GM18868 (cell line): ENCODE measurements around the gene NIN.
A peak's percentile ranks its signal among the peaks of the same experiment; 100 is the strongest.

Source experiments
- ATAC-seq: cut with Tn5 transposase; IDR thresholded peaks from one replicate; pipeline ENCODE4 v1.9.1; 2021; ENCODE audit warnings: mild to moderate bottlenecking, moderate library complexity; ENCODE audit not compliant: unreplicated experiment

NIN gene

DNA sequence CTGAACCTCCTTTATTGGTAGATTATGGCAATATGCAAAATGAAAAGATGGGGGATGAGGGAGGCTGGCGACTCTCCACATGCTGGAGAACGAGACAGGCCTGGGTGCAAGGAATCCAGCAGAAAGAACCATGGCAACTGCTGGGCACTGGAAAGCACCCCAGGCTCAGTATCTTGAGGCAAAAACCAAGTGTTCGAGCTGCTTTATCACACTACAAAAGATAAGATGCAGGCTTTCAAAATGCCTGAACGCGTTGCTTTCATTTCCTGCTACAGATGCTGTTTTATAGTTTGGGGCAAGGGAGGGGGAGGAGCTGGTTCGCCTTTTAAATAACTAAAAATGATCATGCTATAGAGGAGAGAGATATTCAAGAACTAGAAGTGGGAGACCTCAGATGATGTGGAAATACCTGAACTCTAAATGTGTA, 38.9 kb downstream of the NIN start:
- ATAC-seq: no peak

DNA sequence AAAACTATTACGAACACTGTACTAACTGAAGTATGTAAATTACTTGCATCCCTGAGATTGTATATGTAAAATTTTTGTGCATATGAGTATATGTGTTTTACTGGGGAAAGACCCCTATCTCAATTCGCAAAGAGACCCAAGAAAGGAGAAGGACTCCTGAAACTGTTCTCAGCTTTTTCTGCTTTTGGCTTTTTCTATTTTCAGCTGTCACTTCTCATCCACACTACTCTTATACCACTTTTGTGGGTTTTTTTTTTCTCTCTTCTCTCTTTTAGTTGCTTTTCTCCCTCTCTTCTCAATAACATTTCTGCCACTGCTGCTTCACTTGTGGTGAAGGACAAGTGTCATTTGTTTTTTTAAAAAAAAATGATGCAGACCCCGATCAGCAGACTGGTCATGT, 39.8 kb downstream of the NIN start:
- ATAC-seq: peak; percentile 22

DNA sequence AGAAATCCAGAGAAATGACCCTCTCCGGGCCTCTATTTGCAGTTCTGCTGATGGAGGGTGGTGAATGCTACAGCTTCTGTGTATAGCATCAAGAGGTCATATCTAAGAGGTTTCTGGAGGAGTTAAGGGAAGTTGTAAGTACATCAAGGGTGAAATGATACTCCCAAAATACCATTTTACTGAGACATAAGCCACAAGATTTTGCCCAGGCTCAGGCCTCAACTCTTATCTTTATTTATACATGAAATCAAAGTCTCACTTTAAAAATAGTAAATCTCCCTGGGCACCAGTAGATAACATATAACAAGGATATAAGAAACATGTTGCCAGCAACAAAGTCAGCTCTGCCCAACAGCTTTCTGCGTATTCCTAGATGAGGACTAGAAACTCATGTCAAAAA, 40.4 kb downstream of the NIN start:
- ATAC-seq: peak; percentile 18

DNA sequence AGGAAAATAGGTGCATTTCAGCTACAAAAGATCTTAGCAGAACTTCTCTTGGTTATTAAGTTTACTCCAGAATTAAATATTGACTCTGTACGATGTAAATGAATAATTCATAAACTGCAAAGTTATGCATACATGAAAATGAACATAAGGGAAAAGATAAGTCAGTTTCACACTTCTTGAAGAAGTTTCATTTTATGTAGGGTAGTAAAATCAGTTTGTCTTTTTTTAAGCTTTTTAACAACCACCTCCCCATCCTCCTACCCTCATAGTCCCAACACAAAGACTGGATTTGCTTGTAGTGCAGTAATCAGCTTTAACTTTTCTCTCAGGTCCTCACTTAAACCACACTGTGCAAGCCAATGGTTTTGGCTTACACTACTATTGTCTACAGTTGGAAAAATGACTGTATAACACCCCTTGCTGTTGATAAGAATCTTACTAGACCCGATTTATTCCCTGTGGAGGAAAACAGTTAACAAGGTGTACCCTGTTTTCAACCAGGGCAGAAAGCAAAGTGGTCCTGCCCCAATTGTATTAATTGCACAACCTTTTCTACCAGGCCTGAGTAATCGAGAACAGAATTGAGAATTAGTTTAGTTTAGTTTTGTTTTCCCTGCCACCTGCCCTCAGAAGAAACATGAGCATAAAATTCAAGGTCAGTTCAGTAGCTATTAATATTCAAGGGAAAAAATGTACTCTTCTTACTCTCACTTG, 44.1 kb downstream of the NIN start:
- ATAC-seq: no peak

DNA sequence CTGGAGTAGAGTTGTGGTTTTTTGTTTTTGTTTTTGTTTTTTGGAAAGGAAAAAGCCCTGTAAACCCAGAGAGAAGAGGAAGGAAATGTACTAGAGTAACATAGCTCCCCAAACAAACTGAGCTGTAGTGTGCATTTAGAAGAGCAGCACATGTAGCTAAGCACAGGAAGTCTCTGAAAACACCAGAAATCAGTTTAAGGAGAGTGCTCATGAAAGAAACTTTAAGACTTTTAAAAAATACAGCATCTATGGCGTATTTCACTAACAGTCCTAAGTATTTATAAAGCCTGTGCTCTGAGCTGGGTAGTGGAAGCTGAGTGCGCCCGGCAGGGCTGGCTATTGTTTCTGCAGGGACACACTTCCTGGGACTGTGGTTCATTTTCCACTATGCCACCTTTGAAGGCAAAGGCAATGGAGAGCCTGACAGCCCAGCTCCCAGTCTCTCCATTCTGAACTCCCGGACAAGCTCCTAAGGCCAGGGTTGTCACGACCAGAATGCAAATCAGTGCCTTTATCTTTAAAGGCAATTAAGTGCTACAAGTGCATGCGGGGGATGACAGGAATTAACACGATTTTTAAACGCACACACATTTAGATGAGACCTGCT, 45.4 kb downstream of the NIN start:
- no peak for ATAC-seq

DNA sequence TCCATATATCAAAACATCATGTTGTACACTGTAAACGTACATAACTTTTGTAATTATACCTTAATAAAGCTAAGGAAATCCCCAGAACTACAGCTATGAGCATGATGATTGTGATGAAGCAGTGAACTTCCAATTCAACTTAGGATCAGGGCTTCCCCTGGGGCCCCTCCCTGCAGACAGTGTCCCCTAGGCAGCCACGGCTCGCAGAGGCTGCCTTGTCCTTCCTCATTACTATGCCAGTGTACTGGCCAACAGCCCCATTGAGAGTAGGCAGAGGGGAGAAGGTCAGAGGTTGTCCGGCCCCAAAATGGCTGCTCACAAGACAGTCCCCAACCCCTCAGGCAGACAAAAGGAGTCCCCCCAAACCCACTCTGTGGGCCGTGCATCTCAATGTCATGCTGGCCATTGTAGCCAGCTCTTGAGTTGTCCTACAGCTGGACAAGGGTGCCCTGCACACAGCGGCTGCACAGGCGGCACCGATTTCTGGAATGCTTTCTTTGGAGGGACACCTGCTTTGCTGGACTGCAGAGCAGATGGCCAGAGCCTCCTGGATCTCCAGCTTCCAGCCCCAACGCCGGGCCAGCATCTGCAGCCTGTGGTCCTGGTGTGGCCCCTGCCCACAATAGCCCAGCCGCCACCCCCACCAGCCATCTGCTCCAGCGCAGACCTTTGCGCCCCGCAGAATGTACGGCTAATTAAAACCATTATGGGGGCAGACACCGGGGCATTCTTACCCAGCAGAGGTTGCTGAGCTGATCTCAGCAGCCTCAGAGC, 46.1 kb downstream of the NIN start:
- peak; percentile 52 for ATAC-seq

DNA sequence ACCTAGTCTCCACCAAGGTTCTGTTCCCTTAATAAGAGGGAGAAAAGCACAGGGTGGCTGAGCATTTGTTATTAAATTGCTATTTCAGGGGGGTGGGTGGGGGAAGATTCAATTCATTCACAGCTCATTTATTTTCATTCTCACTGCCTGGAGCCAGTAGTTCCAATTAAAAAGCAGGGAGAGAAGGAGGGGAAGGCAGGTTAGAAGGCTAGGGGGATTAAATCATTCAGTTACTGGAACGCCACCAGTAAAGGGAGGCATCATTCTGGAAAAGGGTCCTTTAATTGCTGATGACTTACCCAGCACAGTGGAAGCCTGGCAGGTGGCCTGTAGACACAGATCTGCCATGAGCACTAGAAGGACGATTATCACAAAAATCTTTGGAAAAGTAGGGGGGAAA, 47.4 kb downstream of the NIN start:
- ATAC-seq: no peak

DNA sequence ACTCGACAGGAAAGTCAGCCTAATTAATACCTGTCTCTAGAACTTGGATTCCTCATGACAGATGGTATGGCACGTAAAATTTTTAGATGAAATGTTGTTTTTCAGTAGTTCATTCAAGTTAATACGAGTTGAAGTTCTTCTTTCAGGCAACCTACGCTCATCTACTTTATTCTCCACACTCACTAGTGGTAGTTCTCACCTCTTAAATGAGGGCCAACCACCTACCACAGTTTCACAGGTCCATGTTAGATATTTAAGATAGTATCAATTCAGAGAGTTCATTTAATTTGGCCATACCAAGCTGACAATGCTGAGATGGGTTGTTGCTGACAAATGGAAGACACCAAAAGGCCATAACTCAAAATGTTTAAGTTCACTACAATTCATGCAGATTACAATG, 50.6 kb downstream of the NIN start:
- no peak for ATAC-seq

DNA sequence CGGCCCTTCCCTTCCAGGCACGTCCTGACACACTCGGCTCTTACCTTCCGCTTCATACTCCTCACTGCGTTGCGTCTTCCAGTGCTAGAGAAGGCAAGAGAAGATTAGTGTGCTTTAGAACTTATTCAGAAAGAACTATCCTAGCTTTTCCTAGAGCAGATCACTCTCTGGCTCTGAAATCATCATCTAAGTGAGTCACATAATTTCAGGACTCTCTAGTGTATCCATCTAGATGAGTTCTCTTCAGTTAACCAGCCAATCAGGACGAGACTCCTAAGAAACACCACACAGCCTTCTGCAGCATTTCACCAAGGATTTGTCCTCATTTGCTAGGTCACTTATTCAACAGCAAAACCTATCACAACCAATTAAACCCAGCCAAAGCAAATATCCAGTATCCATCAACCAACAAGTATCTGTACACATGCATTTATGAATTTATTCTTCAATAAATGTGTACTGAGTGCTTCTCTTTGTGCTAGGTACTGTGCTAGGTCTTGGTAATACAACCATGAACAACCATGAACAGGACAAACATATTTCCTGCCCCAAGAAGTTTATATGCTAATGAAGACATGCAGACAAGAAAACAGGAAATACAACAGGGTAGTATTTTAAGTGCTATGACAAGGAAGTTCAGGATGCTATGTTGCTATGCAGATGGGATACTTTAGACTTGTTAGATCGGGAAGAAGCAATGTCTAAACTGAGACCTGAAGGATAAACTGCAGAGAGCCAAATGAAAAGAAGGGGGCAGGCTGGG, 52.1 kb downstream of the NIN start:
- no peak for ATAC-seq

DNA sequence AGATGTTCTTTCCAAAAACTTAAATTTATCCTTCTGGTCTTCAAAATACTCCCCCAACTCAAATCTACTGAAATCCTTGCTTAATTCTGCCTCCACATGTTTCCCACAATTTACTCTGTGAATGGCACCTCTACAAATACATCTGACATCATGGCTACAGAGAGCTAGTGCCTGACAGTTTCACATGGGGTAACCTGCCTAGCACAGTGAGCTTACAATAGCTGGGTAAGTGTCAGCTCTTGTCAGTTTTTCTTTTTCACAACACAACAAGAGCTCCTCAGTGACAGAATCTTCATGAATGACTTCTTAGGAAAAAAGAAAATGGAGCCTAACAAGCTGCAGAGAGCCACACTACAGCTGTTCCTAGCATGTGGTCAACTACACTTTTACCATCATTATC, 54.4 kb downstream of the NIN start:
- no peak for ATAC-seq

DNA sequence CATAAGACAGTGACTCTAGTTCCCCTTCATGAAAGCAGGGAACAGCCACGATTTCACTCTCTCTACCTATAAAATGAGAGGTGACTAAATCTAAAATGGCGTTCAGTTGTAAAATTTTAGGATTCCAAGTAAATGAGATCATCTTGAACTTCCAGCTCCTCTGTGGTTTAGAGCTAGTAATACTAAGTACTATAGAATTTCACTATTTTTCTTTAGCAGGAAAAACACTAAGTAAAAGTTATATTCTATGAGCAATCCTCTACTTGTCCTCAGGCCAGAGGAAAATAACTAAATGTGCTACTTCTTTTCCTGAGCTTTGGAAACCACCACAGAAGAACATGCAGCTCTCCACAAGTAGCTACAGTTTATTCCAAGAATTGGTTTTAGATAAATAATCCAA, 55.6 kb downstream of the NIN start:
- ATAC-seq: no peak

DNA sequence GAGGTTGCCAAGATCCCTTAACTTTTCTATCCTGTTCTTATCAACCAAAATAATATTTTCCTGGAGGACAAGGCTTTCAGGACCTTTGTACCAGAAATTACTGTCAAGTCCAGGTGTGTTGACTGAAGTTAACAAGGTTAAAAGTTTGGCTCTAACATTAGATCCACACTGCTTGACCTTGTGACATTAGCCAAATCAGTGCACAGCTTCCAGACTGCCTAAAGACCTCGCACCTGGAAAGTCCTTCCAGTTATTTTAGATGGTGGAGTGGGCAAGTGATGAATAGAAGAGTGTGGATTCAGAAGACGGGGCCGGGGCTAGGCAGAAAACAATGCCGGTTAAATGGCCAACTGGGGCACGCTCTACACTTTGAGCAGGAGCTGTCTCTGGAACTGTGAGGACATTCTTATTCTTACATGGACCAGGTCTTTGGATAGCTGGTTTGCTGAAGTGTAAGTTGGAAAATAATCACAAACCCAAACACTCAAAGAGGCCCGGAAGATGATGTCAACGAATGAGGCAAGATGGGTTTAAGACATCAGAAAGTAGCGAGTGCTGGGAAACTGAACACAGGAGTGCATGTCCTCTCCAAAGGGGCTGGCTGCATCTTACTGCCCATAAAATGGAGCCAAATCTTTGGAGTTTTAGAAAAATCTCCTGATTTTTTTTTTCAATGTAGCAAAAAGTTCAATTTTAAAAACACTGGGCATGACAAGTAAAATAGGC, 56.3 kb downstream of the NIN start:
- ATAC-seq: no peak

DNA sequence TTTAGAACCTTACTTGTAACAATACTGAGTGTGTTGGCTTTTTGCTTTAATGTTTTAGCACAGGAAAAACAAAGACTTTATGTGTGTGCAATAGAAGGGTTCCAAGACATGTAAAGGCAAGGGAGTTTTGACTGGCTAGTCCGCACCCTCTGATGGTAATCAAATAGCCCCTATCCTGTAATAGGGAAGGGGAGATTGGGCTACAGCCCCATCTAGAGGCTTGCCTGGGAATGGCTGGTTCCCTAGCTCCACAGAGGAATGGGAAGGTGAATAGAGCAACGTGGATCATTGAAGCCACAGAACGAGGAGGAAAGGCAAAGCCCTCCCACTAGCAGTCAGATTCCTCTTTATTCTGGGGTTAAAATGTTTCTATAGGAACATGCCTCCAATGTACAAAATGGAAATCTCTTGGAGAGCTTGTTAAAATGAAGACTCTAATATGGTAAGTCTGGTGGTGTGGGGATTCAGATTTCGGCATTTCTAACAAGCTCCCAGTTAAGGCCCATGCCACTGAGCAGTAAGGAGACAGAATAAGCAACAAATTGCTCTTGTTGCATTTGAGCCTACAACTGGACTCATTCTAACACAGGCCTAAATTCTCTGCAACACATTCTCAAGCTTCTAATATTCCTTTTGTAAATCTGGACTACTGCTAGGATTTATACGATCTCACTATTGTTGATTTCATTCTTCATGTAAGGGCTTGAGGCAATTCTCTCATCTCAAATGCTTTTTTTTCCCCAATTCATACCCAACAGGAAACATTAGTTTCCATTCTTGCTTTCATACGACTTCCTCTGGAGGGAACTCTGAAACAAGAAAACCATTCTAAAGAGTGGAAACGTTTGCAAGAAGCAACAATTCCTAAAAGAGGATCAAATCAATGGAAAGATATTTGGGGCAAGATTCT, 57.1 kb downstream of the NIN start:
- no peak for ATAC-seq

DNA sequence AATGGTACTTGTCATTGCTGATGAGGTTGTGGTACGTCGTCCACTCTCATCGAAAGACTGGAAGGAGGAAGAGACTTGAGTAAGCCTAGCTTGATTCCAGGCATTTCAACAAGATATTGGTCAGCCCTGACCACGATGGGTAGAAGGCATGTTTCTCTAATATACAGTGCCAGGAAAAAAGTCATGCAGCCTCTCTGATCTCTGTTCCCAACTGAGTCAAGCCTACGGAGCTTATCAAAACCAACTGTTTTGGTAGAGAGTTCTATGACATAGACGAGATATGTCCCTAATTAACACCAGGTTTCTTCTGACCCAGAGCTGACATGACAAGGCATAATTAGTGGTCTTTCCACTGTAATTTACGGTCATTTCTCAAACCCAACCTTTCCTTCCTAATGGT, 58.5 kb downstream of the NIN start:
- ATAC-seq: no peak

DNA sequence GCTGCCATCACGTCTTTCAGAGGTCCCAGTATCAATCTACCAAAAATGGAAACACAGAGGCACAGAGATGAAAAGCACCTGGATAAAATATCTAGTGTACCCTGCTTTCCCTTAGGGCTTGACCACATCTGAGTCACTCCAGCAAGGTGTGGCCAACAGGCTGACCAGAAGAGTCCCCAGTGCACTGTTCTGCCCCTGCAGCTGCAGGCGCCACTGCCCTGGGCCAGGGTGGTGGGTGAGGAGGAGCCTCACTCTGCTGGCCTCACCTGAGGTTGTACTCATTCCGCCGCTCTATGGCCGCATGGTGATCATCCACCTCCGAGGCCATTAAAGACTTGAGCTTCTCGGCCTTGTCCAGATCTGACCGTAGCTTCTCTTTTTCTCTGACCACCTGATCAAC, 60.4 kb downstream of the NIN start:
- ATAC-seq: no peak

DNA sequence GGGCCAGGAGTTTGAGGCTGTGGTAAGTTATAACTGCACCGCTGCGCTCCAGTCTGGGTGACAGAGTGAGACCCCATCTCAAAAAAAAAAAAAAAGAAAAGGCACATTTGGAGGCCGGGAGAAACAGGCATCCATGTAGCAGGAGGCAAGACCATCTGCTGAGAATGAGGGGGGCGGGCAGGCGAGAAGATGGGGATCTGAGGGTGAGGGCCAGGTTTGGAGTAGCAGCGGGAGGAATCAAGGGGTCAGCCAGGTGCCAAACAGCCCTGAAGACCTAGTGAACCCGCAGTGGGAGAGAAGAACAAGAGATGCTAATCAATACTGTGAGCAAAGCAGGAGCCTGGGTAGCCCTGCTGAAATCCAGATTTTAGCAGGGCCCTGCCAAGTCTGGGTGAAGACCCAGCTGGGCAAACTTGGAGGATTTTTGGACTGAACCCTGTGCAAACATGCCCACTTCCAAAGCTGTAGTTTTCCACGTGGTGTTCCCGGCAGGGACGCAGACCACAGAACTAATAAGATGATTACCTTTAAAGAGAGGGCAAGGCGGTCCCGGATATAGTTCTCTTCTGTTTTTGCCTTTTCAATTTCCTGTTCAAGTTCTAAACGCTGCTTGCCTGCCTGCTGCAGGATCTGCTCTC, 61.0 kb downstream of the NIN start:
- no peak for ATAC-seq

DNA sequence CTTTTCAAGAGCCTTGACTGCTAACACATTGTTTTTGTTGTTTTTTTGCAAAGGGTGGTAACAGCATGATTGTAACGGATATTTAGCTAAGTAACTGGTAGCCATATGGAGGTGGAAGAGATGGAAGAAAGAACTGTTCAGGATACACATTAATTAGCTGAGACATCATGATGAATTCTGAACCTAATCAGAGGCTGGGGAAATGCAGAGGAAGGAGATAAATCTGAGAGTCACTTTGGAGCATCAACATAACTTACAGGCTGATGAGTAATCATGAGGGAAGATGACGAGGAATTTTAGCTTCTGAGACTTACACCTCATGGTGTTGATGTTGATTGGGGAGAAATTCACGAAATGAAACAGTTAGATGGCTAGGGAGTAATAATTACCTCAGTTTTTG, 62.3 kb downstream of the NIN start:
- ATAC-seq: no peak

DNA sequence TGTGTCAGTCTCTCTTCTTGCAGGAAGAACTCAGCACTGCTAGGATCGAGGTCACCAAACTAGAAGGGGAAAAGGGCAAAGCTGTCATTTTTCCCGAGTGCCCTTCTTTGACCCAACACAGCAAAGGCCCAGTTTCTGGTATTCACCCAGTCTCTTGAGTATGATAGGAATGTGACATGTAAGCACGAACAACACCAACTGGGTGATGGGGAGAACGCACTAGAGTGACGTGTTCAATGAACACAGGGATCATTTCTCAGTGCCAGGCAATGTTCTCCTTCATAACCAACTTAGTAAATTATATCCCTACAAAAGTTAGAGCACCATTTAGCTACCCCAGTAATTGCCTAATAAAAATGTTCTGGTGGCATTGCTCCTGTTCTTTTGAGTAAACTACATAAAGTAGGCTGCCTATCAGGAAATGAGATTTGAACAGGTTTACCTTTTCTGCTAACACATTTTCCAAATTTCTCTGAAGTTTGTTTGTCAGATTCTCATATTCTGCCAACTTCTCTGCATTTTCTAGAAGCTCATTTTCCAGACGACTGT, 64.5 kb downstream of the NIN start:
- ATAC-seq: no peak

DNA sequence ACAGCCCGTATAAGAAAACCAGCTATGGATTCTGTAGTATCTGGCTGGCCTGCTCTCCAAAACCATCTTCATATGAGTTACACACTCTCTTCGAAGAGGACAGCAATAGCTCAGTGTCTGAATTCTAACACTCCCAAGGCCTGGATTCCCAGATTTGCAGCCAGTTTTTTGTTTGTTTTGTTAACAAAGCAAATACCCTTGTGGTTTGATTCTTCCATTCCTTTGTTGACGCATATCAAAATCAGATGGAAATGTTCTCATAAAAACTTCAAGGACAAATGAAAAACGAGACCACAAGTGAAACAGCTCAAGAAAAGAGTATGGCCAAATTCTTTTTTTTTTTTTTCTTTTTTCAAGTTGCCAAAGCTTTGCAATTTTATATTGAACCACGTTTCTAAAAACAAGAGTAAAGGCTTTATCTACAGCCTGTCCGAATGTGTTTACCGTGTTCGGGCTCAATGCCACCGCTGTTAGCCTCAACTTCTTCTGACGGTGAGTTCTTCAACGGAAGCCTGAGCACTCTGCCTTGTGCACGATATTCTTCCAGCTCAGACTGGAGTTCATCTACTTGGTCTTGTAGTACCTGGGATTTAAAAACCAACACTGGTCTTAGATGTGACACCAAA, 67.5 kb downstream of the NIN start:
- no peak for ATAC-seq
